Placental pericyte (primary cell): ENCODE data around the gene SMARCB1. TPM values are rescaled to one million over a fixed set of nuclear protein-coding genes. Genes with fewer than 3 reads are reported as not detected.

Experiments
- small RNA-seq: library from RNA; depleted of rRNA; stranded (forward); fragments of <200 nt; gene quantifications from one replicate; pipeline ENCODE3, GENCODE V24; 2012; ENCODE audit warnings: low replicate concordance
- total RNA-seq: library from RNA; depleted of rRNA; stranded (reverse); fragments of >200 nt; gene quantifications from 2 replicates; pipeline ENCODE4 v1.2.3, GENCODE V29; 2012

The SMARCB1 gene
- total RNA-seq: 94.8 and 101 TPM in 2 replicates

GRCh38 chr22:23786752-23787599 lies at the start of gene SMARCB1:
Gene SMARCB1 (plus strand): TSS chr22:23786966. CDS start chr22:23787170, 204 bp downstream.

DNA sequence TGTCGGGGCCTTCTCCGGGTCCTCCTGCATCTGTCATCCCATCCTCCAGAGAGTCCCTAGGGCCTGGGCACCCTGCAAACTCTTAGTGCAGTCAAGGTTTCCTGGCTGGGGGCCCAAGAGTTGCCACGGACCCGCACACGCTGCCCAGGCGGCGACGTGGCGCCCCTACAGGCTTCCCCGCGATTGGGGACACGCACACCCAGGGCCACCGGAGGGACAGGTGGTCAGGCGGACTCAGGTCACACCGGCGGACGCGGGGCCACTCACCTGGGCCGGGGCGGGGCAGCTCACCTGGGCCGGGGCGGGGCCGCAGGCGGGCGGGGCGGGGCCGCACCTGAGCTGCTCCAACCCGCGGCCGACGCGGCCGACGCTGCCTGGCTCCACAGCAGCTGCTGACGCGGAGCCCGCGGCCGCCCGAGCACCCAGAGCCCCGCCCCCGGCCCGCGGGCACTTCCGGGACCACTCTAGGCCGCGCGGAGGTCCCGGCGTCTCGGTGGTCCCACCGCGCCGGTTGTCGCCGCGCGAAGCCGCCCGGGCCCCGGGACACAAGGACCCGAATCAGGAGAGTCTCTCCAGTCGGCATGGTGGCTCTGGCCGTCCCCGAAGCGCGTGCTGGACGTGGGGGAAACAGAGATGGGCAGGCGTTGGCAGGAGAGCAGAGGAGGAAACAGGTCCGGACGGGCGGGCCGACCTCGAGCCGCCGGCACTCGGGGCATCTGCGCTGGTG lies 35.9 kb upstream of the SMARCB1 start, which contains the start of gene ZNF70:
TSS of gene ZNF70 (minus strand) at position 399 of the 727 bp plus-strand sequence. CDS start 5,972 bp downstream, outside the sequence.

DNA sequence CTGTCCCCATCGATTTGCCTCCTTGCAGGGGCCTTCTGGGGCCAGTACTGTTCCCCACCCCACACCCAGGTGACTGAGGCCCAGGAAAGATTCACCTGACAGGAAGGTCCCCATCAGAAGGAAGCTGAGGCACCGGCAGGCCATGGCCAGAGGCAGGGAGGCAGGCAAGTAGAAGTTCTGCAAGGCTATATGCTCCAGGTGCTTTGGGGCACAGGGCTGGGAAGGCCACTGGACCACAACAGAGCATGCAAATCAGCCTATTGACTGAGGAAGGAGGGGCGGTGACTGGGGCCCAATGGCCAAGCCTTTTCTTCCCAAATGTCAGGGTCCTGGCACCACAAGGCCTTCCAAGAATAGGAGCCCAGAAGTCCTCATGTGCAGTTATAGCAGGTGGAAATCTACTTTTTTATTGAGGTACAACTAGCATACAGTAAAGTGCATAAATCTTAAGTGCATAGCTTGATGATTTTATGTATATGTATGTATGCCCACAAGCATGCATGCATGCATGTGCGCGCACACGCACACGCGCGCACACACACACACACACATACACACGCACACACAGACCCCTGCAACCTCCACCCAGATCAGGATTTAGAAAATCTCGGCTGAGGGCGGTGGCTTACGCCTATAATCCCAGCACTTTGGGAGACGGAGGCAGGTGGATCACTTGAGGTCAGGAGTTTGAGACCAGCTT lies 32.4 kb upstream of the SMARCB1 start, which contains the start of gene VPREB3:
TSS of gene VPREB3 (minus strand) at position 206 of the 700 bp plus-strand sequence. CDS start at position 144, 62 bp downstream.

GRCh38 chr22:23762842-23763578 lies 23.8 kb upstream of the SMARCB1 start, which contains the start of gene C22orf15:
Gene C22orf15 (plus strand): TSS chr22:23762990. CDS start chr22:23763307, 317 bp downstream.

DNA sequence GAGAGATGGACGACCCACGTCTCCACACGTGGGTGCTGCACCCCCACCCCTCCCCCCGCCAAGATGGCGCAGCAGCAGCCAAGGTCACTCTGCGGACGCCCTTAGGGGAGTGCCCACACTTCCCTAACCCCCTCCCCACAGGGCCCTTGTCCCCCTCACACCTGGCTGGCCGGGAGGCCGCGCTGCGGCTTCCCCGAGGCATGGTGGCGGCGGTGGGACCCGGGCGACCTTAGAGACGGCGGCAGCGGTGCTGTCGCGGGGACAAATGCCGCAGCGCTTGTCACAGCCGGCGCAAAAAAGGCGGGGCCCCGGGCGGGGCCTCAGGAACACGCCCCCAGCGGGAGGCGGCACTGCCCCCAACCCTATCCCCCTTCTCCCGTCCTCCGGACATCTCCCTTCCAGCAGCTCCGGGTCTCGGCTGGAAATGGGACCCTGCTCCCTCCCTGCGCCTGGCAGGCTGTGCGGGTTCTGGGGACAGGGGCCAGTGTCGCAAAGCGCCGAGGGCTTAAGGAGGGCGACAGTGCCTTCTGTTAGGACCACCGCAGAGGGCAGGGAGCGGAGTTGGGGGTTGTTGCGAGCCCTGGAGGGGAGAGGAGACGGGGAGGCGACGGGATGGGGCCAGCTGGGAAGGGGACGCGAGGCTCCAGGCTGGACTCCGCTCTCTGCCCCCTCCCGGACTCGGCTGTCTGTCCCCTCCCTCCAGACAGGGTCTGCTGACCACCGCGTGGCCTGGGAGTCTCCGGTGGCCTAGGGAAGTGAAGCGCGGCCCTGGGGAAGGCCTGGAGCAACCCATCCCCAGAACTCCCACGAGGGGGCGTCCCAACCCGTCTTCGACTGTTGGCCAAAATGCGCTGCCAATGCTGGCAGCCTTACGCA lies 18.9 kb upstream of the SMARCB1 start, which contains the start of gene CHCHD10:
TSS of gene CHCHD10 (minus strand) at position 300 of the 876 bp plus-strand sequence. CDS start at position 202, 98 bp downstream.

GRCh38 chr22:23772649-23773473 lies 13.9 kb upstream of the SMARCB1 start, which contains the start of gene MMP11:
Gene MMP11 (plus strand): TSS chr22:23772849. CDS start chr22:23772871, 22 bp downstream.

GRCh38 chr22:23838681-23839468 lies 52.1 kb downstream of the SMARCB1 start, which contains the start of gene DERL3:
Gene DERL3 (minus strand): TSS chr22:23839006. CDS start chr22:23838987, 19 bp downstream.

GRCh38 chr22:23857606-23858483 lies 71.1 kb downstream of the SMARCB1 start, which contains the start of gene SLC2A11:
Gene SLC2A11 (plus strand): TSS chr22:23857875. CDS start chr22:23858000, 125 bp downstream.

Small RNA genes within 50 kb of the gene (small RNA-seq; reads per million reads assigned to genes)
- not detected for gene RN7SL268P

Other genes with a start within 250 kb of the SMARCB1 start
- gene IGLL1, start 206.7 kb upstream of the SMARCB1 start, total RNA-seq: not detected in 2 replicates
- not detected in 2 replicates for gene DRICH1, start 154.6 kb upstream of the SMARCB1 start, total RNA-seq
- not detected in 2 replicates for gene RGL4, start 96.0 kb upstream of the SMARCB1 start, total RNA-seq
- 7.4 and 12.3 TPM in 2 replicates for gene ZNF70, start 35.9 kb upstream of the SMARCB1 start, total RNA-seq
- not detected in 2 replicates for gene VPREB3, start 32.5 kb upstream of the SMARCB1 start, total RNA-seq
- 0.44 and 0.86 TPM in 2 replicates for gene C22orf15, start 24.0 kb upstream of the SMARCB1 start, total RNA-seq
- 2.2 and 3.1 TPM in 2 replicates for gene CHCHD10, start 19.0 kb upstream of the SMARCB1 start, total RNA-seq
- 32.8 and 35.7 TPM in 2 replicates for gene MMP11, start 14.1 kb upstream of the SMARCB1 start, total RNA-seq
- gene DERL3, start 52.0 kb downstream of the SMARCB1 start, total RNA-seq: 0.43 and 9.0 TPM in 2 replicates
- 11.4 and 15.9 TPM in 2 replicates for gene SLC2A11, start 70.9 kb downstream of the SMARCB1 start, total RNA-seq
- 102 and 150 TPM in 2 replicates for gene MIF, start 107.4 kb downstream of the SMARCB1 start, total RNA-seq
- 9.3 and 12.3 TPM in 2 replicates for gene GSTT2B, start 174.2 kb downstream of the SMARCB1 start, total RNA-seq
- 1.0 and 1.1 TPM in 2 replicates for gene DDTL, start 179.9 kb downstream of the SMARCB1 start, total RNA-seq
- 46.6 and 69.7 TPM in 2 replicates for gene DDT, start 187.5 kb downstream of the SMARCB1 start, total RNA-seq
- gene GSTT2, start 193.2 kb downstream of the SMARCB1 start, total RNA-seq: 0.22 and 1.4 TPM in 2 replicates
- gene GSTT4, start 218.5 kb downstream of the SMARCB1 start, total RNA-seq: not detected in 2 replicates
- 31.3 and 54.1 TPM in 2 replicates for gene CABIN1, start 224.3 kb downstream of the SMARCB1 start, total RNA-seq